DOHH2 (cell line): ENCODE results near the gene UBE2E1.

ENCODE experiments used
- H3F3A ChIP-seq: fragments of 200-600 bp; sonication (generic), shearing (Covaris generic); 2 replicates; pipeline ENCODE4 v1.6.0; 2016; ENCODE audit warnings: antibody characterized with exemption, mild to moderate bottlenecking; ENCODE audit not compliant: control insufficient read depth, insufficient read depth
- H3K27ac ChIP-seq: fragments of 200-600 bp; sonication (generic); 2 replicates; pipeline ENCODE4 v1.5.1; 2014; ENCODE audit warnings: low read depth, mild to moderate bottlenecking, low read length, moderate library complexity
- H3K27me3 ChIP-seq: fragments of 200-600 bp; sonication (generic); 2 replicates; pipeline ENCODE4 v1.6.1; 2014; ENCODE audit warnings: mild to moderate bottlenecking, low read length, mixed read lengths; ENCODE audit not compliant: control insufficient read depth
- H3K36me3 ChIP-seq: fragments of 200-600 bp; sonication (generic); 2 replicates; pipeline ENCODE4 v1.6.1; 2014; ENCODE audit warnings: mild to moderate bottlenecking, low read length, moderate library complexity, mixed read lengths; ENCODE audit not compliant: control insufficient read depth
- H3K4me1 ChIP-seq: fragments of 200-600 bp; sonication (generic); 2 replicates; pipeline ENCODE4 v1.6.1; 2014; ENCODE audit warnings: mild to moderate bottlenecking, low read length, mixed read lengths; ENCODE audit not compliant: control insufficient read depth
- H3K4me2 ChIP-seq: fragments of 200-600 bp; sonication (generic); 2 replicates; pipeline ENCODE4 v1.6.0; 2014; ENCODE audit warnings: mild to moderate bottlenecking, low read length, moderate library complexity
- H3K4me3 ChIP-seq: fragments of 200-600 bp; sonication (generic); 2 replicates; pipeline ENCODE4 v1.5.1; 2014; ENCODE audit warnings: mild to moderate bottlenecking, low read length, mixed read lengths
- H3K79me2 ChIP-seq: fragments of 200-600 bp; sonication (generic); 2 replicates; pipeline ENCODE4 v1.6.1; 2014; ENCODE audit warnings: mild to moderate bottlenecking, low read length, mixed read lengths; ENCODE audit not compliant: control insufficient read depth
- H3K9me2 ChIP-seq: fragments of 200-600 bp; sonication (generic); replicated peaks from 2 replicates; pipeline ENCODE4 v1.6.1; 2014; ENCODE audit warnings: mild to moderate bottlenecking, low read length, mixed read lengths; ENCODE audit not compliant: control insufficient read depth
- H3K9me3 ChIP-seq: fragments of 200-600 bp; sonication (generic); 2 replicates; pipeline ENCODE4 v1.6.1; 2014; ENCODE audit warnings: antibody characterized with exemption, low read length, mixed read lengths; ENCODE audit not compliant: control insufficient read depth, insufficient read depth
- H4K20me1 ChIP-seq: fragments of 200-600 bp; sonication (generic); 2 replicates; pipeline ENCODE4 v1.6.0; 2014; ENCODE audit warnings: low read depth, mild to moderate bottlenecking, antibody characterized with exemption, low read length, moderate library complexity; ENCODE audit not compliant: control insufficient read depth, insufficient read depth
- EZH2phosphoT487 ChIP-seq: fragments of 200-600 bp; sonication (generic); IDR thresholded peaks from 2 replicates; pipeline ENCODE4 v1.6.1; 2017; ENCODE audit warnings: borderline replicate concordance, mild to moderate bottlenecking, antibody characterized with exemption, low read length, moderate library complexity, mixed read lengths
- TF ChIP-seq, protein P1 (sequence below): fragments of 200-600 bp; sonication (generic); IDR thresholded peaks from one replicate; pipeline ENCODE4 v1.5.1; 2014; ENCODE audit warnings: antibody characterized with exemption, mild to moderate bottlenecking, low read depth, low read length; ENCODE audit not compliant: poor library complexity, severe bottlenecking

UBE2E1 gene

GRCh38 chr3:23889386-23889785 is 83.6 kb downstream of the UBE2E1 start:
- TF ChIP-seq, protein P1, sequence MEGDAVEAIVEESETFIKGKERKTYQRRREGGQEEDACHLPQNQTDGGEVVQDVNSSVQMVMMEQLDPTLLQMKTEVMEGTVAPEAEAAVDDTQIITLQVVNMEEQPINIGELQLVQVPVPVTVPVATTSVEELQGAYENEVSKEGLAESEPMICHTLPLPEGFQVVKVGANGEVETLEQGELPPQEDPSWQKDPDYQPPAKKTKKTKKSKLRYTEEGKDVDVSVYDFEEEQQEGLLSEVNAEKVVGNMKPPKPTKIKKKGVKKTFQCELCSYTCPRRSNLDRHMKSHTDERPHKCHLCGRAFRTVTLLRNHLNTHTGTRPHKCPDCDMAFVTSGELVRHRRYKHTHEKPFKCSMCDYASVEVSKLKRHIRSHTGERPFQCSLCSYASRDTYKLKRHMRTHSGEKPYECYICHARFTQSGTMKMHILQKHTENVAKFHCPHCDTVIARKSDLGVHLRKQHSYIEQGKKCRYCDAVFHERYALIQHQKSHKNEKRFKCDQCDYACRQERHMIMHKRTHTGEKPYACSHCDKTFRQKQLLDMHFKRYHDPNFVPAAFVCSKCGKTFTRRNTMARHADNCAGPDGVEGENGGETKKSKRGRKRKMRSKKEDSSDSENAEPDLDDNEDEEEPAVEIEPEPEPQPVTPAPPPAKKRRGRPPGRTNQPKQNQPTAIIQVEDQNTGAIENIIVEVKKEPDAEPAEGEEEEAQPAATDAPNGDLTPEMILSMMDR = no peak
- no peak for TF ChIP-seq EZH2phosphoT487

DNA sequence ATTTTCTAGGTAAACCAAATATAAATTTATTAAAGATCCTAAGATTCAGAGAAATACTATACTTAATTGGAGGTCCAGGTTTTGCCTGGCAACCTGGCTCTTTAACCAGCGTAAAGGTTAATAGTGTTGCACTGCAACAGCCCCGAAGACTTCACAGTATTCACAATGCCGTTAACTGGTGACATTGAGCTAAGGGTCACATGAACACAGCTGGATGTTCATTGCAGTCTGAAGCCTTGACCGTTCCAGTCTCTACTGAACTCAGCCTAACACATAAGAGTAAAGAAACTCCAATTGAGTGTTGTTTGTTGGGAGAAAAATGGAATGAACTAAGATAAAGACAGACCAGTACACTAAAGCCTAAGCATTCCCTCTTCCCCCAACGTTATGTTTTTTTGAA is 84.2 kb downstream of the UBE2E1 start:
- H3K9me3 ChIP-seq = no peaks in the 10 kb centered on the region
- peaks cover 40% of the 10 kb centered on the region for H3K36me3 ChIP-seq
- no peaks in the 10 kb centered on the region for H3K4me1 ChIP-seq
- peaks cover 10% of the 10 kb centered on the region; the same call in 1 of the 2 replicates for H4K20me1 ChIP-seq
- no peaks in the 10 kb centered on the region for H3F3A ChIP-seq
- H3K27me3 ChIP-seq = no peaks in the 10 kb centered on the region
- no peak overlapping the region for H3K4me2 ChIP-seq
- H3K4me3 ChIP-seq = no peak overlapping the region
- no peaks in the 10 kb centered on the region for H3K9me2 ChIP-seq
- TF ChIP-seq, protein P1 = no peak
- no peak for TF ChIP-seq EZH2phosphoT487
- H3K79me2 ChIP-seq = no peaks in the 10 kb centered on the region
- no peak overlapping the region for H3K27ac ChIP-seq

More at GRCh38 chr3:23889386-23889785, 83.6 kb downstream of the UBE2E1 start:
- Histone ChIP-seq H3K9me2 (no peaks in the 10 kb centered on the region), H3K4me3 (no peak overlapping the region), H3K36me3 (peaks cover 40% of the 10 kb centered on the region), H3F3A (no peaks in the 10 kb centered on the region), H3K27ac (no peak overlapping the region), H3K4me2 (no peak overlapping the region), H3K79me2 (no peaks in the 10 kb centered on the region), H4K20me1 (peaks cover 10% of the 10 kb centered on the region; the same call in 1 of the 2 replicates), H3K9me3 (no peaks in the 10 kb centered on the region), H3K4me1 (no peaks in the 10 kb centered on the region), H3K27me3 (no peaks in the 10 kb centered on the region)

- Histone ChIP-seq H3K36me3 (peaks cover 44% of the 10 kb centered on the region), H3K79me2 (no peaks in the 10 kb centered on the region), H4K20me1 (0 out of 2 replicates have a peak, but pooled peaks cover 5% of the 10 kb centered on the region), H3F3A (no peaks in the 10 kb centered on the region), H3K9me3 (no peaks in the 10 kb centered on the region), H3K27me3 (no peaks in the 10 kb centered on the region), H3K9me2 (no peaks in the 10 kb centered on the region), H3K4me2 (no peak overlapping the region), H3K27ac (no peak overlapping the region), H3K4me3 (no peak overlapping the region), H3K4me1 (no peaks in the 10 kb centered on the region)
- TF ChIP-seq, protein P1 = no peak
- TF ChIP-seq EZH2phosphoT487 = no peak
Measured at GRCh38 chr3:23894254-23895061, 88.7 kb downstream of the UBE2E1 start.
